CD14-positive monocyte (primary cell): Measurements from ENCODE around the gene NODAL. TPM values are rescaled to one million over a fixed set of nuclear protein-coding genes. Genes with fewer than 3 reads are reported as not detected.
"Not testable (repeated sequence)": the region's sequence is repeated elsewhere in the genome, so short reads cannot be mapped to it uniquely, and the experiment has no call there.

Experiments
- DNase-seq, 3 donors: peaks; one replicate each; pipeline ENCODE4 v3.0.0-alpha.2; 2011 to 2022
- H2AFZ ChIP-seq: 2 replicates; pipeline ENCODE4 v1.6.0; 2012; ENCODE audit warnings: mild to moderate bottlenecking, low read depth, low read length, inconsistent platforms; ENCODE audit not compliant: insufficient read depth, poor library complexity, severe bottlenecking
- H3K27ac ChIP-seq, 2 donors: 1 replicate in 1 of 2; 2 replicates in 1 of 2; pipeline ENCODE4 v1.5.1; 2012 to 2013; ENCODE audit warnings: low read length in 2 of 2, control low read depth in 1 of 2, inconsistent platforms in 1 of 2, low read depth in 1 of 2, mild to moderate bottlenecking in 1 of 2
- H3K27me3 ChIP-seq, 2 donors: one replicate each; pipeline versions ENCODE4 v1.6.0 to v1.6.1; 2011 to 2013; ENCODE audit warnings: low read length in 2 of 2; ENCODE audit not compliant: control insufficient read depth in 2 of 2, insufficient read depth in 2 of 2
- H3K36me3 ChIP-seq, 2 donors: replicated peaks in 1 of 2; 1 replicate in 1 of 2; 2 replicates in 1 of 2; pipeline versions ENCODE4 v1.5.1 to v1.6.1; 2012 to 2013; ENCODE audit warnings: low read length in 2 of 2, control low read depth in 1 of 2, inconsistent platforms in 1 of 2, mild to moderate bottlenecking in 1 of 2; ENCODE audit not compliant: insufficient read depth in 2 of 2, control insufficient read depth in 1 of 2
- H3K4me1 ChIP-seq, 2 donors: 1 replicate in 1 of 2; 2 replicates in 1 of 2; pipeline versions ENCODE4 v1.5.1 to v1.6.1; 2012 to 2013; ENCODE audit warnings: low read length in 2 of 2, control low read depth in 1 of 2, inconsistent platforms in 1 of 2, mild to moderate bottlenecking in 1 of 2, moderate library complexity in 1 of 2; ENCODE audit not compliant: insufficient read depth in 2 of 2, control insufficient read depth in 1 of 2
- H3K4me2 ChIP-seq: replicated peaks from 2 replicates; pipeline ENCODE3; 2012; ENCODE audit warnings: low read length, moderate library complexity, mild to moderate bottlenecking; ENCODE audit not compliant: poor library complexity, severe bottlenecking; ENCODE audit errors: extremely low read depth
- H3K4me3 ChIP-seq, 3 experiments: fragments of 200-600 bp in 1 of 3; sonication (generic) in 1 of 3; replicated peaks in 1 of 3; 1 replicate in 2 of 3; 2 replicates in 1 of 3; pipeline ENCODE4 v1.5.1; 2011 to 2013; ENCODE audit warnings: low read length in 3 of 3, mild to moderate bottlenecking in 3 of 3, control low read depth in 2 of 3, low read depth in 2 of 3, inconsistent platforms in 1 of 3, moderate library complexity in 1 of 3
- H3K79me2 ChIP-seq: 2 replicates; pipeline ENCODE4 v1.6.0; 2012; ENCODE audit warnings: mild to moderate bottlenecking, control low read depth, inconsistent platforms, low read length, moderate library complexity; ENCODE audit not compliant: insufficient read depth
- H3K9ac ChIP-seq: 2 replicates; pipeline ENCODE4 v1.6.0; 2017; ENCODE audit warnings: low read length, mild to moderate bottlenecking; ENCODE audit not compliant: insufficient read depth, poor library complexity, severe bottlenecking
- H3K9me3 ChIP-seq, 2 donors: replicated peaks in 1 of 2; 1 replicate in 1 of 2; 2 replicates in 1 of 2; pipeline versions ENCODE4 v1.5.1 to v1.6.1; 2012 to 2013; ENCODE audit warnings: low read length in 2 of 2, control low read depth in 1 of 2; ENCODE audit not compliant: control insufficient read depth in 1 of 2, insufficient read depth in 1 of 2
- H4K20me1 ChIP-seq: 2 replicates; pipeline ENCODE4 v1.6.0; 2012; ENCODE audit warnings: mild to moderate bottlenecking, low read length, control low read depth, moderate library complexity; ENCODE audit not compliant: insufficient read depth
- H3K27ac Mint-ChIP-seq, 7 donors: one replicate each; pipeline ENCODE4 v1.8.0; 2020; ENCODE audit warnings: mild to moderate bottlenecking in 7 of 7, mixed read lengths in 7 of 7, moderate library complexity in 6 of 7, inconsistent platforms in 2 of 7
- H3K27me3 Mint-ChIP-seq, 3 donors: one replicate each; pipeline ENCODE4 v1.8.0; 2021 to 2022; ENCODE audit warnings: low read depth in 3 of 3, mild to moderate bottlenecking in 3 of 3, mixed read lengths in 3 of 3, moderate library complexity in 3 of 3, inconsistent platforms in 1 of 3
- H3K36me3 Mint-ChIP-seq, 2 donors: one replicate each; pipeline ENCODE4 v1.8.0; 2020; ENCODE audit warnings: mixed read lengths in 2 of 2, inconsistent platforms in 1 of 2, mild to moderate bottlenecking in 1 of 2
- H3K4me1 Mint-ChIP-seq: one replicate; pipeline ENCODE4 v1.8.0; 2020; ENCODE audit warnings: mild to moderate bottlenecking, mixed read lengths
- H3K4me3 Mint-ChIP-seq, 2 donors: one replicate each; pipeline ENCODE4 v1.8.0; 2020; ENCODE audit warnings: mild to moderate bottlenecking in 2 of 2, mixed read lengths in 2 of 2, moderate library complexity in 1 of 2
- H3K9me3 Mint-ChIP-seq, 7 donors: one replicate each; pipeline ENCODE4 v1.8.0; 2020 to 2022; ENCODE audit warnings: mixed read lengths in 7 of 7, mild to moderate bottlenecking in 6 of 7, moderate library complexity in 6 of 7, inconsistent platforms in 2 of 7
- CTCF ChIP-seq: fragments of 200-600 bp; IDR thresholded peaks from one replicate; pipeline ENCODE4 v1.8.0; 2022; ENCODE audit warnings: antibody characterized with exemption, mild to moderate bottlenecking
- WGBS: methylation state at CpG from one replicate; pipeline ENCODE4 v1.1.5; 2013; ENCODE audit warnings: missing lambda C conversion rate; ENCODE audit not compliant: insufficient coverage; 5-methylcytosine and 5-hydroxymethylcytosine counted together
- intact Hi-C, 2 donors: fragments of 100-400 bp; cut with micrococcal nuclease; formaldehyde crosslinking; loops; one replicate each; pipeline versions ENCODE4 v1.15.0 to v1.15.1; 2023
- polyA plus RNA-seq, 3 donors: library from polyadenylated mRNA; depleted of rRNA in 1 of 3; unstranded in 2 of 3; stranded (reverse) in 1 of 3; fragments of 300-500 nt in 2 of 3; fragments of >200 nt in 1 of 3; fragmentation: Illumina TruSeq in 2 of 3; gene quantifications; 1 replicate in 2 of 3; 2 replicates in 1 of 3; pipeline ENCODE4 v1.2.3, GENCODE V29; 2012 to 2021

Gene NODAL
- polyA plus RNA-seq, 3 donors: not detected

DNA sequence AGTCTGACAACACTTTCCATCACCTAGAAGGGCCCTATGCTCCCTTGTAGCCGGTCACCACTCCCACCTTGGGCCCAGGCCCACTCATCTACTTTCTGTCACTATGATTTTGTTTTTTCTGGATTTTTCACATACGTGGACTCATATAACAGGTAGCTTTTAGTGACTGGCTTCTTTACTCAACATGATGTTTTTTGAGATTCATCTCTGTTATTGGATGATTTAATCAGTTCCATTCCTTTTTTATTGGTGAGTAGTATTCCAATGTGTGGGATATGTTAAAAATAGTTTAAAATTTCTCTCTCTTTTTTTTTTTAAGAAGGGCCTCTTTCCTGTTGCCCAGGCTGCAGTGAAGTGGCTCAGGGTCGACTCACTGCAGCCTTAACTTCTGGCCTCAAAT is 46.3 kb upstream of the NODAL start:
- peaks cover 0 to 2% (median 0%) of the 10 kb centered on the region in 7 donors for H3K9me3 Mint-ChIP-seq
- H3K9me3 ChIP-seq: no peaks in the 10 kb centered on the region
- no peak overlapping the region for H3K9ac ChIP-seq
- no peaks in the 10 kb centered on the region for H3K27me3 ChIP-seq
- no peaks in the 10 kb centered on the region for H3K36me3 ChIP-seq
- intact Hi-C loops: no loop called here
- no peak overlapping the region for H3K27ac Mint-ChIP-seq
- DNase-seq: no peak
- peaks cover 9% of the 10 kb centered on the region for H3K4me1 Mint-ChIP-seq
- no peak overlapping the region for H2AFZ ChIP-seq
- no peak overlapping the region for H3K4me2 ChIP-seq
- no peak for TF ChIP-seq CTCF
- no peak overlapping the region for H3K4me3 ChIP-seq
- H4K20me1 ChIP-seq: no peaks in the 10 kb centered on the region
- peaks cover 4 to 8% of the 10 kb centered on the region in 2 donors for H3K4me1 ChIP-seq
- no peaks in the 10 kb centered on the region for H3K36me3 Mint-ChIP-seq
- no CpG with 5 or more reads among the region's 3 CpGs for WGBS
- H3K27ac ChIP-seq: no peak overlapping the region
- no peak overlapping the region for H3K4me3 Mint-ChIP-seq
- H3K27me3 Mint-ChIP-seq: peaks cover 0 to 6% (median 4%) of the 10 kb centered on the region in 3 donors
- H3K79me2 ChIP-seq: no peaks in the 10 kb centered on the region

- H2AFZ ChIP-seq, H3K36me3 ChIP-seq, H4K20me1 ChIP-seq, H3K9ac ChIP-seq, H3K36me3 Mint-ChIP-seq, H3K4me2 ChIP-seq, H3K27ac Mint-ChIP-seq, H3K79me2 ChIP-seq, H3K9me3 Mint-ChIP-seq, H3K4me3 Mint-ChIP-seq, DNase-seq, H3K9me3 ChIP-seq, intact Hi-C loops, H3K4me3 ChIP-seq, H3K27ac ChIP-seq: not testable (repeated sequence)
- 89% methylated on average over 1 of the region's 6 CpGs for WGBS
- peaks cover 4 to 15% of the 10 kb centered on the region in 2 donors for H3K4me1 ChIP-seq
- H3K27me3 ChIP-seq: peaks cover 10 to 20% of the 10 kb centered on the region in 2 donors
- Mint-ChIP-seq H3K27me3 (peaks cover 17 to 26% (median 19%) of the 10 kb centered on the region in 3 donors), H3K4me1 (peaks cover 17% of the 10 kb centered on the region)
Observed at GRCh38 chr10:70483872-70484271, 42.4 kb upstream of the NODAL start.
